HepG2 (cell line): ENCODE results near the gene ARL4D. TPM values are rescaled to one million over a fixed set of nuclear protein-coding genes. Genes with fewer than 3 reads are reported as not detected.

ENCODE experiments used
- ATAC-seq: fragments of 200-7000 bp; cut with Tn5 transposase; 3 replicates; pipeline ENCODE4 v1.9.1; 2020; ENCODE audit warnings: mild to moderate bottlenecking, moderate library complexity
- BruUV-seq: library from RNA; stranded (reverse); fragments of 400-500 nt; replicated peaks from 2 replicates; lab custom pipeline; 2021; lab: Mats Ljungman, UMichigan
- CTCF ChIA-PET: fragments of 300-600 bp; formaldehyde crosslinking; extraction: SDS; loops from one replicate; lab custom pipeline; 2021; ENCODE audit warnings: low total read pairs, inconsistent platforms, low intra/inter-chr PET ratio; lab: Yijun Ruan, JAX
- POLR2A ChIA-PET: fragments of 350-600 bp; sonication (Branson Sonifier 250); formaldehyde crosslinking; loops from one replicate; lab custom pipeline; 2020; ENCODE audit warnings: antibody characterized with exemption, inconsistent platforms; lab: Yijun Ruan, JAX
- DNase-seq: peaks from one replicate; pipeline ENCODE4 v3.0.0-alpha.2; 2015; ENCODE audit warnings: low spot score
- FAIRE-seq: peaks from 3 replicates; lab custom pipeline; 2011; peaks lifted over from hg19 to GRCh38; lab: Jason Lieb, UNC
- H2AFZ ChIP-seq: one replicate; pipeline ENCODE4 v1.6.1; 2011; ENCODE audit warnings: low read length, inconsistent platforms
- H3K27ac ChIP-seq: fragments of 300-600 bp; 3 replicates; pipeline ENCODE4 v1.8.0; 2011; ENCODE audit warnings: mixed run types, mild to moderate bottlenecking, mixed read lengths, low read length, inconsistent platforms; ENCODE audit not compliant: insufficient read depth; ENCODE audit errors: extremely low read length
- H3K27me3 ChIP-seq, 2 experiments: fragments of 200-600 bp in 1 of 2; 2 replicates in 1 of 2; 3 replicates in 1 of 2; pipeline versions ENCODE4 v1.6.0 to v1.8.0; 2011; ENCODE audit warnings: low read length in 2 of 2, mild to moderate bottlenecking in 2 of 2, moderate library complexity in 2 of 2, inconsistent platforms in 1 of 2; ENCODE audit not compliant: insufficient read depth in 2 of 2, control insufficient read depth in 1 of 2
- H3K36me3 ChIP-seq, 2 experiments: fragments of 200-600 bp in 1 of 2; replicated peaks in 1 of 2; 2 replicates in 1 of 2; 3 replicates in 1 of 2; pipeline versions ENCODE4 v1.5.1 to v1.8.0; 2011; ENCODE audit warnings: low read length in 2 of 2, inconsistent platforms in 1 of 2; ENCODE audit not compliant: insufficient read depth in 2 of 2, control insufficient read depth in 1 of 2
- H3K4me1 ChIP-seq: 2 replicates; pipeline ENCODE4 v1.5.1; 2012; ENCODE audit warnings: low read length, inconsistent platforms; ENCODE audit not compliant: insufficient read depth
- H3K4me2 ChIP-seq: 2 replicates; pipeline ENCODE4 v1.6.0; 2011; ENCODE audit warnings: low read depth, low read length, inconsistent platforms
- H3K4me3 ChIP-seq, 3 experiments: fragments of 200-600 bp in 1 of 3; sonication (generic), shearing (Covaris generic) in 1 of 3; replicated peaks in 1 of 3; 2 replicates each; pipeline ENCODE4 v1.5.1; 2011 to 2016; ENCODE audit warnings: low read length in 3 of 3, inconsistent platforms in 2 of 3, low read depth in 2 of 3, mild to moderate bottlenecking in 2 of 3, control low read depth in 1 of 3, mixed read lengths in 1 of 3; ENCODE audit not compliant: insufficient read depth in 1 of 3
- H3K79me2 ChIP-seq: one replicate; pipeline ENCODE4 v1.6.1; 2011; ENCODE audit warnings: low read length, inconsistent platforms; ENCODE audit not compliant: insufficient read depth
- H3K9ac ChIP-seq: 2 replicates; pipeline ENCODE4 v1.6.0; 2011; ENCODE audit warnings: mild to moderate bottlenecking, low read depth, low read length, inconsistent platforms; ENCODE audit not compliant: insufficient read depth
- H3K9me3 ChIP-seq: 2 replicates; pipeline ENCODE4 v1.5.1; 2012; ENCODE audit warnings: mild to moderate bottlenecking, low read length
- H4K20me1 ChIP-seq: 2 replicates; pipeline ENCODE4 v1.6.0; 2011; ENCODE audit warnings: inconsistent platforms, mild to moderate bottlenecking, low read length, moderate library complexity; ENCODE audit not compliant: insufficient read depth
- ARID4A ChIP-seq: sonication (generic); formaldehyde crosslinking; IDR thresholded peaks from 2 replicates; pipeline ENCODE4 v1.5.0; 2020; ENCODE audit warnings: mild to moderate bottlenecking, missing genetic modification reagents, borderline replicate concordance
- ESRRA ChIP-seq: sonication (generic); formaldehyde crosslinking; IDR thresholded peaks from 2 replicates; pipeline ENCODE4 v1.5.1; 2020; ENCODE audit warnings: mild to moderate bottlenecking, low read depth, missing genetic modification reagents
- KLF13 ChIP-seq: sonication (generic); formaldehyde crosslinking; IDR thresholded peaks from 2 replicates; pipeline ENCODE4 v1.4.0; 2020; ENCODE audit warnings: mild to moderate bottlenecking, missing genetic modification reagents
- MAZ ChIP-seq, 2 experiments: sonication (generic) in 1 of 2; formaldehyde crosslinking in 1 of 2; IDR thresholded peaks; 2 replicates each; pipeline versions ENCODE4 v1.5.0 to v1.6.1; 2012 to 2020; ENCODE audit warnings: low read depth in 2 of 2, mild to moderate bottlenecking in 2 of 2, borderline replicate concordance in 1 of 2, improper control_type of control experiment in 1 of 2, low read length in 1 of 2, missing genetic modification reagents in 1 of 2, moderate library complexity in 1 of 2
- NAIF1 ChIP-seq: sonication (generic); formaldehyde crosslinking; IDR thresholded peaks from 2 replicates; pipeline ENCODE4 v1.5.0; 2020; ENCODE audit warnings: mild to moderate bottlenecking, missing genetic modification reagents, borderline replicate concordance
- NFIC ChIP-seq: IDR thresholded peaks from 2 replicates; pipeline ENCODE4 v1.6.1; 2012; ENCODE audit warnings: mild to moderate bottlenecking, low read length, inconsistent platforms
- PHF5A ChIP-seq: IDR thresholded peaks from one replicate; pipeline ENCODE4 v1.6.1; 2018; ENCODE audit warnings: low read depth, missing genetic modification reagents; ENCODE audit not compliant: unreplicated experiment
- SPEN ChIP-seq: sonication (generic); formaldehyde crosslinking; IDR thresholded peaks from 2 replicates; pipeline ENCODE4 v1.5.1; 2020; ENCODE audit warnings: low read depth, mild to moderate bottlenecking, missing genetic modification reagents
- TEAD2 ChIP-seq: sonication (generic); formaldehyde crosslinking; IDR thresholded peaks from 2 replicates; pipeline ENCODE4 v1.9.0; 2021; ENCODE audit warnings: missing genetic modification reagents
- ZFP36 ChIP-seq: fragments of 150-350 bp; IDR thresholded peaks from 2 replicates; pipeline ENCODE4 v1.6.1; 2018; ENCODE audit warnings: borderline replicate concordance, low read length, low read depth; ENCODE audit not compliant: partially characterized antibody
- ZNF124 ChIP-seq: sonication (generic); formaldehyde crosslinking; IDR thresholded peaks from 2 replicates; pipeline ENCODE4 v1.4.0; 2020; ENCODE audit warnings: missing genetic modification reagents
- ZNF160 ChIP-seq: sonication (generic); formaldehyde crosslinking; IDR thresholded peaks from 2 replicates; pipeline ENCODE4 v1.8.0; 2022; ENCODE audit warnings: mild to moderate bottlenecking, inconsistent platforms, missing genetic modification reagents
- ZNF292 ChIP-seq: sonication (generic); formaldehyde crosslinking; IDR thresholded peaks from 2 replicates; pipeline ENCODE4 v1.8.1; 2022; ENCODE audit warnings: mild to moderate bottlenecking, low read depth, missing genetic modification reagents, borderline replicate concordance
- ZNF33B ChIP-seq: sonication (generic); formaldehyde crosslinking; IDR thresholded peaks from 2 replicates; pipeline ENCODE4 v1.5.1; 2020; ENCODE audit warnings: mild to moderate bottlenecking, missing genetic modification reagents
- ZNF382 ChIP-seq: sonication (generic); formaldehyde crosslinking; IDR thresholded peaks from 2 replicates; pipeline ENCODE4 v1.5.0; 2020; ENCODE audit warnings: missing genetic modification reagents, mild to moderate bottlenecking, borderline replicate concordance
- ZNF556 ChIP-seq: sonication (generic); formaldehyde crosslinking; IDR thresholded peaks from 2 replicates; pipeline ENCODE4 v1.4.0; 2020; ENCODE audit warnings: mild to moderate bottlenecking, missing genetic modification reagents, borderline replicate concordance
- ZNF670 ChIP-seq: sonication (generic); formaldehyde crosslinking; IDR thresholded peaks from 2 replicates; pipeline ENCODE4 v1.8.0; 2022; ENCODE audit warnings: mild to moderate bottlenecking, missing genetic modification reagents, borderline replicate concordance
- ZNF816 ChIP-seq: sonication (generic); formaldehyde crosslinking; IDR thresholded peaks from 2 replicates; pipeline ENCODE4 v1.8.0; 2022; ENCODE audit warnings: missing genetic modification reagents, mild to moderate bottlenecking, borderline replicate concordance
- WGBS: methylation state at CpG from one replicate; pipeline ENCODE4 v1.1.6; 2017; ENCODE audit warnings: low lambda C conversion rate; 5-methylcytosine and 5-hydroxymethylcytosine counted together
- in situ Hi-C: cut with HindIII; loops from 2 replicates; pipeline ENCODE4 v1.10.0; 2017; ENCODE audit warnings: low pct_unique_long_range_greater_than_20kb; ENCODE audit not compliant: extremely low pct_ligation_motif_present
- intact Hi-C: fragments of 100-400 bp; cut with micrococcal nuclease; formaldehyde crosslinking; loops from one replicate; pipeline ENCODE4 v1.10.0; 2022; ENCODE audit not compliant: unreplicated experiment
- polyA plus RNA-seq, 8 experiments: library from polyadenylated mRNA; depleted of rRNA in 3 of 8; stranded (reverse) in 7 of 8; unstranded in 1 of 8; fragments of >200 nt; fragmentation: Illumina TruSeq in 4 of 8; extraction: Trizol in 4 of 8; gene quantifications; 2 replicates each; pipeline versions ENCODE4 v1.2.1 to v1.2.3, GENCODE V29; 2011 to 2016; ENCODE audit warnings: low read depth in 4 of 8, missing spikeins in 1 of 8, mixed read lengths in 1 of 8; ENCODE audit not compliant: insufficient read depth in 1 of 8
- total RNA-seq, 5 experiments: library from RNA; depleted of rRNA; stranded (reverse); fragments of >200 nt; fragmentation: Illumina TruSeq; extraction: Trizol; gene quantifications; 2 replicates each; pipeline ENCODE4 v1.2.3, GENCODE V29; 2016; ENCODE audit warnings: low read depth in 1 of 5

Gene ARL4D
- total and polyA plus RNA-seq, 2 of the 13 experiments (the other 11 are each of a cell fraction or from before 2014, with no cell fraction given): 9.0 to 25.9 TPM

- peak; percentile 18; the same call in 1 of the 2 replicates for TF ChIP-seq NAIF1 (CRISPR knock-in tag)
- TF ChIP-seq ESRRA (CRISPR knock-in tag): no peak
- no peak for TF ChIP-seq ARID4A (CRISPR knock-in tag)
- TF ChIP-seq ZNF816 (CRISPR knock-in tag): 0 out of 2 replicates have a peak, but pooled peaks have one; percentile 25
- no peak for TF ChIP-seq ZNF124 (CRISPR knock-in tag)
- TF ChIP-seq NFIC: peak; percentile 12; the same call in 1 of the 2 replicates
- 0 out of 2 replicates have a peak, but pooled peaks have one; percentile 37 for TF ChIP-seq ZNF670 (CRISPR knock-in tag)
Measured at GRCh38 chr17:43383826-43384475, 14.8 kb upstream of the ARL4D start (continued).

- in situ Hi-C loops (no loop called here), intact Hi-C loops (no loop called here)
- peak overlapping the region; percentile 55 for H3K9ac ChIP-seq
- ATAC-seq: peak; percentile 87
- BruUV-seq: no TSS peak
- peaks cover 85% of the 10 kb centered on the region for H3K4me1 ChIP-seq
- CTCF ChIA-PET: no interaction called here
- H3K79me2 ChIP-seq: no peaks in the 10 kb centered on the region
- H3K4me3 ChIP-seq: peak overlapping the region in 2 of 3 experiments; percentile 4 to 21; a peak in 1 of 6 replicates
- peak overlapping the region; percentile 68 for H3K4me2 ChIP-seq
- POLR2A ChIA-PET: interaction anchor here (1.0 to 6.4 kb wide), 9 partner anchors 9 to 142 kb away, joined by 3 to 386 read pairs (median 10); partner anchors contain the start of genes ARL4D and DHX8
- H3K36me3 ChIP-seq: no peaks in the 10 kb centered on the region
- FAIRE-seq: no peak
- H3K9me3 ChIP-seq: peaks cover 20% of the 10 kb centered on the region
- H4K20me1 ChIP-seq: no peaks in the 10 kb centered on the region
- H2AFZ ChIP-seq: no peak overlapping the region
- no peaks in the 10 kb centered on the region for H3K27me3 ChIP-seq
- H3K27ac ChIP-seq: peak overlapping the region; percentile 82
- DNase-seq: peak; percentile 91
- 3% methylated on average over 2 of the region's 2 CpGs for WGBS
- TF ChIP-seq SPEN (CRISPR knock-in tag) (peak; percentile 95), ZNF292 (CRISPR knock-in tag) (peak; percentile 97; the same call in 1 of the 2 replicates), ZNF556 (CRISPR knock-in tag) (peak; percentile 19; the same call in 1 of the 2 replicates), KLF13 (no peak), ZNF33B (CRISPR knock-in tag) (no peak), PHF5A (CRISPR knock-in tag) (peak; percentile 85), TEAD2 (no peak), MAZ (IDR thresholded peaks at IDR 0.05; ENCODE audit: borderline replicate concordance, low read depth, low read length) (peak; percentile 50; the same call in 1 of the 2 replicates), MAZ (CRISPR knock-in tag; IDR thresholded peaks at IDR 0.05; ENCODE audit: low read depth) (peak; percentile 39; the same call in 1 of the 2 replicates), ZNF160 (CRISPR knock-in tag) (no peak), ZFP36 (no peak), ZNF382 (CRISPR knock-in tag) (no peak)
Measured at GRCh38 chr17:43384476-43384862, 14.3 kb upstream of the ARL4D start.
